MG63 (cell line): ENCODE results near the gene GPR180. TPM values are rescaled to one million over a fixed set of nuclear protein-coding genes. Genes with fewer than 3 reads are reported as not detected.
"Not testable (repeated sequence)": the region's sequence is repeated elsewhere in the genome, so short reads cannot be mapped to it uniquely, and the experiment has no call there.

ENCODE experiments used
- DNase-seq: peaks from one replicate; pipeline ENCODE4 v3.0.0-alpha.2; 2020
- H3K27me3 ChIP-seq: fragments of 250-450 bp; sonication (Bioruptor Pico); 2 replicates; pipeline ENCODE4 v1.5.1; 2020; ENCODE audit warnings: mild to moderate bottlenecking, moderate library complexity
- H3K36me3 ChIP-seq: fragments of 250-450 bp; sonication (Bioruptor Pico); 2 replicates; pipeline ENCODE4 v1.5.1; 2020; ENCODE audit warnings: mild to moderate bottlenecking, moderate library complexity
- H3K4me3 ChIP-seq: fragments of 250-450 bp; sonication (Bioruptor Pico); 2 replicates; pipeline ENCODE4 v1.5.1; 2020; ENCODE audit warnings: mild to moderate bottlenecking, moderate library complexity
- H3K9me3 ChIP-seq: fragments of 250-450 bp; sonication (Bioruptor Pico); 2 replicates; pipeline ENCODE4 v1.5.1; 2020; ENCODE audit warnings: mild to moderate bottlenecking, moderate library complexity
- total RNA-seq: library from RNA; depleted of rRNA; stranded (reverse); fragments of >200 nt; shearing (Covaris generic); gene quantifications from 2 replicates; pipeline ENCODE4 v1.2.3, GENCODE V29; 2014; ENCODE audit warnings: low replicate concordance

GPR180 gene
- total RNA-seq, 1 experiment from 2014 or later = 8.1 TPM

GRCh38 chr13:94622344-94622743, 20.7 kb downstream of the GPR180 start:
- Histone ChIP-seq H3K4me3 (no peak overlapping the region), H3K9me3 (no peaks in the 10 kb centered on the region), H3K36me3 (peaks cover 69% of the 10 kb centered on the region), H3K27me3 (no peaks in the 10 kb centered on the region)
- no peak for DNase-seq

- Histone ChIP-seq H3K36me3 (peaks cover 72% of the 10 kb centered on the region), H3K4me3 (no peak overlapping the region), H3K27me3 (no peaks in the 10 kb centered on the region), H3K9me3 (no peaks in the 10 kb centered on the region)
- no peak for DNase-seq
These were observed 21.7 kb downstream of the GPR180 start for GRCh38 chr13:94623316-94623715.

- no peaks in the 10 kb centered on the region for H3K27me3 ChIP-seq
- peaks cover 28% of the 10 kb centered on the region for H3K36me3 ChIP-seq
- no peak for DNase-seq
- no peak overlapping the region for H3K4me3 ChIP-seq
- no peaks in the 10 kb centered on the region for H3K9me3 ChIP-seq
These were observed 29.2 kb downstream of the GPR180 start for GRCh38 chr13:94630858-94631257.

GRCh38 chr13:94632226-94632980, 30.7 kb downstream of the GPR180 start:
- Histone ChIP-seq H3K4me3 (no peak overlapping the region), H3K36me3 (peaks cover 18% of the 10 kb centered on the region), H3K9me3 (no peaks in the 10 kb centered on the region), H3K27me3 (no peaks in the 10 kb centered on the region)
- no peak for DNase-seq

GRCh38 chr13:94636096-94636495, 34.4 kb downstream of the GPR180 start:
- not testable (repeated sequence) for H3K9me3 ChIP-seq

GRCh38 chr13:94636942-94637578, 35.4 kb downstream of the GPR180 start:
- Histone ChIP-seq H3K4me3 (no peak overlapping the region), H3K36me3 (peaks cover 3% of the 10 kb centered on the region; the same call in 1 of the 2 replicates), H3K27me3 (no peaks in the 10 kb centered on the region), H3K9me3 (0 out of 2 replicates have a peak, but pooled peaks cover 3% of the 10 kb centered on the region)
- no peak for DNase-seq

More at GRCh38 chr13:94636096-94636495, 34.4 kb downstream of the GPR180 start:
- not testable (repeated sequence) for H3K36me3 ChIP-seq, DNase-seq, H3K27me3 ChIP-seq, H3K4me3 ChIP-seq

GRCh38 chr13:94637677-94638076, 36.0 kb downstream of the GPR180 start:
- not testable (repeated sequence) for H3K27me3 ChIP-seq, DNase-seq, H3K36me3 ChIP-seq, H3K4me3 ChIP-seq, H3K9me3 ChIP-seq

- DNase-seq = no peak
- Histone ChIP-seq H3K4me3 (no peak overlapping the region), H3K9me3 (0 out of 2 replicates have a peak, but pooled peaks cover 3% of the 10 kb centered on the region), H3K27me3 (no peaks in the 10 kb centered on the region), H3K36me3 (no peaks in the 10 kb centered on the region)
These were observed 39.1 kb downstream of the GPR180 start for GRCh38 chr13:94640721-94641120.

GRCh38 chr13:94641409-94641941, 39.8 kb downstream of the GPR180 start:
- 0 out of 2 replicates have a peak, but pooled peaks cover 3% of the 10 kb centered on the region for H3K9me3 ChIP-seq
- H3K36me3 ChIP-seq = no peaks in the 10 kb centered on the region
- H3K4me3 ChIP-seq = no peak overlapping the region
- H3K27me3 ChIP-seq = no peaks in the 10 kb centered on the region
- DNase-seq = no peak

- H3K36me3 ChIP-seq = no peaks in the 10 kb centered on the region
- no peaks in the 10 kb centered on the region for H3K9me3 ChIP-seq
- no peak overlapping the region for H3K4me3 ChIP-seq
- no peaks in the 10 kb centered on the region for H3K27me3 ChIP-seq
- DNase-seq = no peak
These were observed 45.2 kb downstream of the GPR180 start for GRCh38 chr13:94646904-94647303.

- no peaks in the 10 kb centered on the region for H3K36me3 ChIP-seq
- DNase-seq = no peak
- no peak overlapping the region for H3K4me3 ChIP-seq
- no peaks in the 10 kb centered on the region for H3K9me3 ChIP-seq
- H3K27me3 ChIP-seq = no peaks in the 10 kb centered on the region
These were observed 54.5 kb downstream of the GPR180 start for GRCh38 chr13:94656176-94656575.

GRCh38 chr13:94656766-94657165, 55.1 kb downstream of the GPR180 start:
- peak; percentile 62 for DNase-seq
- Histone ChIP-seq H3K9me3 (no peaks in the 10 kb centered on the region), H3K27me3 (no peaks in the 10 kb centered on the region), H3K36me3 (no peaks in the 10 kb centered on the region), H3K4me3 (no peak overlapping the region)

- H3K9me3 ChIP-seq = no peaks in the 10 kb centered on the region
- H3K4me3 ChIP-seq = no peak overlapping the region
- H3K27me3 ChIP-seq = peaks cover 4% of the 10 kb centered on the region; the same call in 1 of the 2 replicates
- DNase-seq = peak; percentile 49
- no peaks in the 10 kb centered on the region for H3K36me3 ChIP-seq
These were observed 55.5 kb downstream of the GPR180 start for GRCh38 chr13:94657167-94657566.

GRCh38 chr13:94658926-94659597, 57.4 kb downstream of the GPR180 start:
- Histone ChIP-seq H3K27me3 (peaks cover 11% of the 10 kb centered on the region), H3K9me3 (no peaks in the 10 kb centered on the region), H3K36me3 (no peaks in the 10 kb centered on the region), H3K4me3 (no peak overlapping the region)
- DNase-seq = no peak

- peaks cover 13% of the 10 kb centered on the region for H3K27me3 ChIP-seq
- no peaks in the 10 kb centered on the region for H3K9me3 ChIP-seq
- no peak overlapping the region for H3K4me3 ChIP-seq
- no peak for DNase-seq
- H3K36me3 ChIP-seq = no peaks in the 10 kb centered on the region
These were observed 57.9 kb downstream of the GPR180 start for GRCh38 chr13:94659598-94659946.

GRCh38 chr13:94660695-94661326, 59.2 kb downstream of the GPR180 start:
- no peaks in the 10 kb centered on the region for H3K9me3 ChIP-seq

GRCh38 chr13:94661406-94661805, 59.7 kb downstream of the GPR180 start:
- no peak for DNase-seq
- no peak overlapping the region for H3K4me3 ChIP-seq
- no peaks in the 10 kb centered on the region for H3K9me3 ChIP-seq
- peaks cover 22% of the 10 kb centered on the region for H3K27me3 ChIP-seq
- no peaks in the 10 kb centered on the region for H3K36me3 ChIP-seq

More at GRCh38 chr13:94660695-94661326, 59.2 kb downstream of the GPR180 start:
- no peaks in the 10 kb centered on the region for H3K36me3 ChIP-seq
- H3K27me3 ChIP-seq = peaks cover 22% of the 10 kb centered on the region
- no peak overlapping the region for H3K4me3 ChIP-seq
- no peak for DNase-seq
